Neuronal stem cell (in vitro differentiated cells): ENCODE measurements around the gene RPEL1.
"Not testable (repeated sequence)": the region's sequence is repeated elsewhere in the genome, so short reads cannot be mapped to it uniquely, and the experiment has no call there.

ENCODE experiments used
- DNase-seq: peaks from one replicate; pipeline ENCODE4 v3.0.0-alpha.2; 2013; ENCODE audit warnings: low spot score
- H2AFZ ChIP-seq: one replicate; pipeline ENCODE4 v1.6.1; 2013; ENCODE audit warnings: mild to moderate bottlenecking, low read length, inconsistent platforms
- H2AK5ac ChIP-seq: 2 replicates; pipeline ENCODE4 v1.6.1; 2013; ENCODE audit warnings: low read depth, mild to moderate bottlenecking, inconsistent platforms, low read length, moderate library complexity, mixed read lengths
- H2BK120ac ChIP-seq: 2 replicates; pipeline ENCODE4 v1.6.1; 2013; ENCODE audit warnings: low read depth, mild to moderate bottlenecking, inconsistent platforms, low read length, moderate library complexity, mixed read lengths
- H2BK12ac ChIP-seq: one replicate; pipeline ENCODE4 v1.6.1; 2013; ENCODE audit warnings: low read length, inconsistent platforms
- H2BK15ac ChIP-seq: 2 replicates; pipeline ENCODE4 v1.6.1; 2013; ENCODE audit warnings: mild to moderate bottlenecking, low read length, inconsistent platforms, mixed read lengths
- H2BK5ac ChIP-seq: one replicate; pipeline ENCODE4 v1.6.1; 2013; ENCODE audit warnings: inconsistent platforms, mild to moderate bottlenecking, low read length, moderate library complexity
- H3K14ac ChIP-seq: one replicate; pipeline ENCODE4 v1.6.1; 2013; ENCODE audit warnings: low read length, inconsistent platforms
- H3K18ac ChIP-seq: 2 replicates; pipeline ENCODE4 v1.6.1; 2013; ENCODE audit warnings: low read length, inconsistent platforms
- H3K23ac ChIP-seq: 2 replicates; pipeline ENCODE4 v1.6.1; 2013; ENCODE audit warnings: low read depth, mild to moderate bottlenecking, mixed read lengths, low read length, inconsistent platforms; ENCODE audit not compliant: poor library complexity
- H3K27ac ChIP-seq: replicated peaks from 3 replicates; pipeline ENCODE4 v1.5.1; 2013; ENCODE audit warnings: low read length, inconsistent platforms
- H3K27me3 ChIP-seq, 3 experiments: 2 replicates each; pipeline ENCODE4 v1.6.1; 2013; ENCODE audit warnings: low read length in 3 of 3, mild to moderate bottlenecking in 2 of 3, inconsistent platforms in 1 of 3, low read depth in 1 of 3, mixed read lengths in 1 of 3, moderate library complexity in 1 of 3; ENCODE audit not compliant: control insufficient read depth in 3 of 3, insufficient read depth in 3 of 3
- H3K36me3 ChIP-seq, 2 donors: replicated peaks in 1 of 2; 2 replicates each; pipeline ENCODE4 v1.6.1; 2013; ENCODE audit warnings: low read length in 2 of 2; ENCODE audit not compliant: control insufficient read depth in 2 of 2, insufficient read depth in 2 of 2
- H3K4ac ChIP-seq: 2 replicates; pipeline ENCODE4 v1.6.1; 2013; ENCODE audit warnings: inconsistent platforms, mild to moderate bottlenecking, low read length, moderate library complexity
- H3K4me1 ChIP-seq, 2 donors: 1 replicate in 1 of 2; 2 replicates in 1 of 2; pipeline ENCODE4 v1.6.1; 2013; ENCODE audit warnings: low read length in 2 of 2, low read depth in 1 of 2; ENCODE audit not compliant: control insufficient read depth in 2 of 2, insufficient read depth in 1 of 2
- H3K4me2 ChIP-seq: one replicate; pipeline ENCODE4 v1.6.1; 2013; ENCODE audit warnings: mild to moderate bottlenecking, low read length, inconsistent platforms; ENCODE audit not compliant: insufficient read depth, poor library complexity, severe bottlenecking
- H3K4me3 ChIP-seq, 2 donors: 2 replicates each; pipeline ENCODE4 v1.5.1; 2013; ENCODE audit warnings: low read length in 2 of 2, mild to moderate bottlenecking in 2 of 2, inconsistent platforms in 1 of 2, moderate library complexity in 1 of 2
- H3K79me1 ChIP-seq: one replicate; pipeline ENCODE4 v1.6.1; 2013; ENCODE audit warnings: low read depth, mild to moderate bottlenecking, inconsistent platforms, low read length, moderate library complexity
- H3K9ac ChIP-seq: one replicate; pipeline ENCODE4 v1.6.1; 2013; ENCODE audit warnings: mild to moderate bottlenecking, low read depth, low read length, inconsistent platforms; ENCODE audit not compliant: poor library complexity
- H3K9me3 ChIP-seq, 2 donors: replicated peaks in 1 of 2; 2 replicates each; pipeline versions ENCODE3 to v1.6.1; 2013; ENCODE audit warnings: low read length in 2 of 2, mild to moderate bottlenecking in 2 of 2, inconsistent platforms in 1 of 2, low read depth in 1 of 2, mixed read lengths in 1 of 2, moderate library complexity in 1 of 2; ENCODE audit not compliant: control insufficient read depth in 2 of 2, insufficient read depth in 1 of 2
- H4K8ac ChIP-seq: one replicate; pipeline ENCODE4 v1.6.1; 2013; ENCODE audit warnings: low read depth, mild to moderate bottlenecking, inconsistent platforms, low read length, moderate library complexity
- H4K91ac ChIP-seq: one replicate; pipeline ENCODE4 v1.6.1; 2013; ENCODE audit warnings: low read length, low read depth, mild to moderate bottlenecking, inconsistent platforms; ENCODE audit not compliant: poor library complexity
- WGBS, 2 donors: extraction: QIAGEN DNeasy Blood & Tissue Kit; methylation state at CpG; one replicate each; pipeline ENCODE4 v1.1.7; 2013; ENCODE audit warnings: missing lambda C conversion rate in 2 of 2, mixed read lengths in 1 of 2; ENCODE audit not compliant: insufficient read length in 2 of 2, insufficient replicate concordance in 1 of 2; ENCODE audit errors: extremely low coverage in 2 of 2; 5-methylcytosine and 5-hydroxymethylcytosine counted together

RPEL1 gene

DNA sequence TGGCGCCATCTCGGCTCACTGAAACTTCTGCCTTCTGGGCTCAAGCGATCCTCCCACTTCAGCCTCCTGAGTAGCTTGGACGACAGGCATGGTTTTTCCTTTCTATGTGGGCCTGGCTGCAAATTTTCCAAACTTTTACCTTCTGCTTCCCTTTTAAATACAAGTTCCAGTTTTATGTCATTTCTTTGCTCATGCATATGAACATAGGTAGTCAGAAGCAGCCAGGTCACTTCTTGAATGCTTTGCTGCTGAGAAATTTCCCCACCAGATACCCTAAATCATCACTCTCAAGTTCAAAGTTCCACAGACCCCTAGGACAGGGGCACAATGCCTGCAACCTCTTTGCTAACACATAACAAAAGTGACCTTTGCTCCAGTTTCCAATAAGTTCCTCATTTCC lies 21.6 kb upstream of the RPEL1 start:
- Histone ChIP-seq H2AFZ (no peak overlapping the region), H3K36me3 (no peaks in the 10 kb centered on the region), H4K91ac (no peak overlapping the region), H2AK5ac (no peak overlapping the region), H3K79me1 (no peaks in the 10 kb centered on the region), H3K4ac (no peak overlapping the region), H3K27me3 (no peaks in the 10 kb centered on the region), H3K27ac (no peak overlapping the region), H3K9ac (no peak overlapping the region), H3K9me3 (peaks cover 5 to 10% of the 10 kb centered on the region in 2 donors), H3K18ac (no peak overlapping the region), H4K8ac (no peak overlapping the region), H3K23ac (no peak overlapping the region), H3K4me1 (peaks cover 2% of the 10 kb centered on the region in 2 donors), H2BK120ac (no peak overlapping the region), H3K14ac (no peak overlapping the region), H2BK12ac (no peak overlapping the region), H2BK5ac (no peak overlapping the region), H2BK15ac (no peak overlapping the region), H3K4me3 (no peak overlapping the region), H3K4me2 (no peak overlapping the region)
- no CpG with 5 or more reads among the region's 4 CpGs for WGBS, 2 donors
- DNase-seq: no peak

DNA sequence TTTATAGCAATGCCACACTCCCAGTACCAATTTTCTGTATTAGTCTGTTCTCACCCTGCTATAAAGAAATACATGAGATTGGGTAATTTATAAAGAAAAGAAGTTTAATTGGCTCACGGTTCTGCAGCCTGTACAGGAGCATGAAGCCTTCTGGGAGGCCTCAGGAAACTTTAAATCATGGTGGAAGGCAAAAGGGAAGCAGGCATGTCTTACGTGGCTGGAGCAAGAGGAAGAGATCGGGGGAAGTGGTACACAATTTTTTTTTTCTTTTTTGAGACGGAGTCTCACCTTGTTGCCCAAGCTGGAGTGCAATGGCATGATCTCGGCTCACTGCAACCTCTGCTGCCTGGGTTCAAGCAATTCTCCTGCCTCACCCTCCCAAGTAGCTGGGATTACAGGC lies 21.0 kb upstream of the RPEL1 start:
- not testable (repeated sequence) for H2BK12ac ChIP-seq, H2BK15ac ChIP-seq, DNase-seq, H3K14ac ChIP-seq, H3K4ac ChIP-seq, H2AK5ac ChIP-seq, H3K27me3 ChIP-seq, H4K91ac ChIP-seq, H3K9ac ChIP-seq, H2BK5ac ChIP-seq, H3K18ac ChIP-seq, H3K79me1 ChIP-seq, H3K4me3 ChIP-seq, H3K4me2 ChIP-seq, H3K23ac ChIP-seq, H3K4me1 ChIP-seq, H3K36me3 ChIP-seq, H2AFZ ChIP-seq, H2BK120ac ChIP-seq, H4K8ac ChIP-seq, H3K27ac ChIP-seq, H3K9me3 ChIP-seq
- no CpG with 5 or more reads among the region's 5 CpGs for WGBS, 2 donors

DNA sequence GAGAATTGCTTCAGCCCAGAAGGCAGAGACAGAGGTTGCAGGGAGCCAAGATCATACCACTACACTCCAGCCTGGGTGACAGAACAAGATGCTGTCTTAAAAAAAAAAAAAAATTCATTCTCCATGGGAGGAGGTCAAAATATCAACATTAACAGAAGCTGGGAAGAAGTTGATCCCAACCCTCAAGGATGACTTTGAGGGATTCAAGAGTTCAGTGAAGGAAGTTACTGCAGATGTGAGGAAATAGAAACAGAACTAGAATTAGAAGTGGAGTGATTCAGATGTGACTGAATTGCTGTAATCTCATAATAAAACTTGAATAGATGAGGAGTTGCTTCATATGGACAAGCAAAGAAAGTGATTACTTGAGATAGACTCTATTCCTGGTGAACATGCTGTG lies 19.7 kb upstream of the RPEL1 start:
- Histone ChIP-seq H3K4me3 (no peak overlapping the region), H3K27ac (no peak overlapping the region), H2BK15ac (no peak overlapping the region), H4K91ac (no peak overlapping the region), H3K9me3 (peaks cover 5 to 10% of the 10 kb centered on the region in 2 donors), H2BK5ac (no peak overlapping the region), H3K4me1 (peaks cover 3 to 10% of the 10 kb centered on the region in 2 donors), H4K8ac (no peak overlapping the region), H3K14ac (no peak overlapping the region), H2AFZ (no peak overlapping the region), H3K27me3 (no peaks in the 10 kb centered on the region), H3K36me3 (no peaks in the 10 kb centered on the region), H3K4me2 (no peak overlapping the region), H2BK120ac (no peak overlapping the region), H2AK5ac (no peak overlapping the region), H3K18ac (no peak overlapping the region), H3K23ac (no peak overlapping the region), H3K9ac (no peak overlapping the region), H2BK12ac (no peak overlapping the region), H3K79me1 (no peaks in the 10 kb centered on the region), H3K4ac (no peak overlapping the region)
- no peak for DNase-seq

DNA sequence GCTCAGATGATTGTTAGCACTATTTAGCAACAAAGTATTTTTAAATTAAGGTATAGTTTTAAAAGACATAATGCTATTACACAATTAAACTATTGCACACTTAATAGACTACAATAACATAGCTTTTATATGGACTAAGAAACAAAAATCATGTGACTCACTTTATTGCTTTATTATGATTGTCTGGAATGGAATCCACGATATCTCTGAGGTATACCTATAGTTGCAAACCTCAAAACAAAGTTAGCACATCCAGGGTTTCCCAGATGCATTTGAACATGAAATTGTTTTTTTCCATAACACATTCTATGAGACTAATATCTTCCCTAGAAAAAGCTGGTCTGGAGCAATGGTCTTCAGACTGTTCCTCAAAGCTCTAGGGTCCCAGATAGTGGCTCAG lies 18.3 kb upstream of the RPEL1 start:
- DNase-seq: no peak
- Histone ChIP-seq H3K4me3 (no peak overlapping the region), H2AK5ac (no peak overlapping the region), H2BK5ac (no peak overlapping the region), H3K27me3 (no peaks in the 10 kb centered on the region), H2BK12ac (no peak overlapping the region), H3K27ac (no peak overlapping the region), H3K18ac (no peak overlapping the region), H3K14ac (no peak overlapping the region), H3K4me1 (peaks cover 3 to 13% of the 10 kb centered on the region in 2 donors), H2BK120ac (no peak overlapping the region), H3K4me2 (no peak overlapping the region), H3K23ac (no peak overlapping the region), H3K9me3 (peaks cover 5 to 10% of the 10 kb centered on the region in 2 donors), H3K4ac (no peak overlapping the region), H4K91ac (no peak overlapping the region), H3K9ac (no peak overlapping the region), H3K79me1 (no peaks in the 10 kb centered on the region), H3K36me3 (no peaks in the 10 kb centered on the region), H2BK15ac (no peak overlapping the region), H2AFZ (no peak overlapping the region), H4K8ac (no peak overlapping the region)
- WGBS, 2 donors: no CpG with 5 or more reads among the region's 1 CpG
